Muscle layer of duodenum (tissue), 2 donors: Measurements from ENCODE around the gene MRPL41.
"Not testable (repeated sequence)": the region's sequence is repeated elsewhere in the genome, so short reads cannot be mapped to it uniquely, and the experiment has no call there.

ENCODE experiments used
- H3K27ac ChIP-seq: one replicate; pipeline ENCODE4 v1.7.0; 2013; ENCODE audit warnings: mild to moderate bottlenecking, low read length
- H3K27me3 ChIP-seq: one replicate; pipeline ENCODE4 v1.7.0; 2013; ENCODE audit warnings: low read depth, mild to moderate bottlenecking, control low read depth, low read length
- H3K36me3 ChIP-seq, 2 donors: one replicate each; pipeline ENCODE4 v1.7.0; 2013; ENCODE audit warnings: low read length in 2 of 2, control low read depth in 1 of 2, mild to moderate bottlenecking in 1 of 2; ENCODE audit not compliant: insufficient read depth in 2 of 2, control insufficient read depth in 1 of 2
- H3K4me1 ChIP-seq, 2 donors: one replicate each; pipeline ENCODE4 v1.7.0; 2013; ENCODE audit warnings: low read length in 2 of 2, mild to moderate bottlenecking in 2 of 2, control low read depth in 1 of 2, moderate library complexity in 1 of 2; ENCODE audit not compliant: insufficient read depth in 2 of 2, control insufficient read depth in 1 of 2
- H3K4me3 ChIP-seq, 2 donors: one replicate each; pipeline ENCODE4 v1.7.0; 2013; ENCODE audit warnings: low read length in 2 of 2, low read depth in 1 of 2, mild to moderate bottlenecking in 1 of 2
- H3K9me3 ChIP-seq, 2 donors: one replicate each; pipeline ENCODE4 v1.7.0; 2013; ENCODE audit warnings: low read length in 2 of 2, control low read depth in 1 of 2, mild to moderate bottlenecking in 1 of 2; ENCODE audit not compliant: control insufficient read depth in 1 of 2
- donor health status: healthy.

Gene MRPL41

DNA sequence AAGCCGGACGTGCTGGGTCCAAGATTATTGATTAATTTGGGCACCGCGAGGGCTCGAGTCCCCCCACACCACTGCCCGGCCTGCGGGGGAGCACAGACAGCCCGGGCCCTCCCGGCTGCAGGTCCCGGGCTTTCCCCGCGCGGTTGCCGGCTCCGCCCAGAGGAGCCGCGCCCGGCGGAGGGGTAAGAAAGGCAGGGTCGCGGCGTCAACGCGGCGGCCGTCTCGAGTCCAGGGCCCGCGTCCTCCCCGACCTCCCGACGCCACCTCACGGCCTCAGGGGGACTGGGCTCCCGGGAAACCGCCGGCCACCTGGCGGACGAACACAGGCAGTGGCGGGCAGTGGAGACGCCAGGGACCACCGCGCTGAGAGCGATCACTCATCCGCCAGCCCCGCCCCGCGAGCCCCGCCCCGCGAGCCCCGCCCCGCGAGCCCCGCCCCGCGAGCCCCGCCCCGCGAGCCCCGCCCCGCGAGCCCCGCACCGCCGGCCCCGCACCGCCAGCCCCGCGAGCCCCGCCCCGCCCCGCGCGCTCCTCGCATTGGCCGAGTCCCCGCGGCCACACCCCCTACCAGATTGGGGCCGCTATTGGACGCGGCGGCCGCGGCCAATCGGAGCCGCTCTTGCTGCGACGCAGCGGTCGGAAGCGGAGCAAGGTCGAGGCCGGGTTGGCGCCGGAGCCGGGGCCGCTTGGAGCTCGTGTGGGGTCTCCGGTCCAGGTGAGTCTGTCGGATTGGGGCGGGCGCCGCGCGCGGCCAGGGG lies at the start of gene MRPL41:
Gene MRPL41, plus strand, starts transcription at position 616 of the 758 bp plus-strand sequence. CDS start 203 bp downstream, outside the sequence.
- peaks cover 15 to 19% of the 10 kb centered on the region in 2 donors for H3K36me3 ChIP-seq
- H3K9me3 ChIP-seq = no peaks in the 10 kb centered on the region
- H3K4me3 ChIP-seq = peak within 1 kb of the TSS; percentile 70 to 95
- peak within 1 kb of the TSS; percentile 14 for H3K27ac ChIP-seq
- H3K27me3 ChIP-seq = no peaks in the 10 kb centered on the region
- peaks cover 5 to 27% of the 10 kb centered on the region in 2 donors for H3K4me1 ChIP-seq

DNA sequence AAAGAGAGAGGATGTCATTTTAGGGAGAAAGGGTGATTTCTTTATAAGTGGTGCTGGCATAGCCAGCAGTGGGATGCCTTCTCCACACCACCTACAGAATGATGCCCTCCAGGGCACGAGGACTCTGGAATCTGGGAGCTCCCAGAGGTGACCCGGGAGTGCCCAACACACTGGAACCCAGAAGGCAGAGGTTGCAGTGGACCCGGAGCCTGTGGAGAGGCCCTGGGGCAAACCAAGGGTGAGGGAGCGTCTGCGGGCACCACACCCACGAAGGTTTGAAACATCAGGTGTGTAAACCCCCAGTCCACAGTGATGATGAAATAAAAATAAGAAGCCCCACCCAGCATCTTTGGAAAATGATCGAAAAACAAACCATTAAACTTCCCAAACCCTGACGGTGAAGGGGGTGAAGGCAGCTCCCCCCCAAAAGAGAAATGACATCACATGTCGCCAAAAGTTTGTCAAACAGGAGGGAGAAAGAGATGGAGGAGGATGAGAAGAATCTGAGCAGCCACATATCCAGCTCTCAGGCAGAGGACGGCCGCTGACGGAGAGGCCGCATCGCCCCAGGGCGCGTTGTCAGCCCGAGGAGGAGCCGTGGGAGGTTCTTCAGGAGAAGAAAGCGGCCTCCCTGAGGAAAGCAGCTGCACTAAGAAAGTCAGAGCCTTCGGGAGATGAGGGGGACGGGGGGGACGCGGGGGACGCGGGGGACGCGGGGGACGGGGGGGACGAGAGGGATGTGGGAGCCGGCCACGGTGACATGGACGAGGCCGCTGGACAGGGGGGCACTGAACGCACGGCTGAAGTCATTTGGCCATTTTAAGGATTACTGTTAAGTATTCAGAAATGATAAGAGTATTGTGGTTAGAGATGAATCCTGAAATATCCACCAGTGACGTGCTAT lies 49.4 kb upstream of the MRPL41 start:
- no peak overlapping the region for H3K27ac ChIP-seq
- H3K4me1 ChIP-seq = no peaks in the 10 kb centered on the region
- H3K4me3 ChIP-seq = no peak overlapping the region
- no peaks in the 10 kb centered on the region for H3K27me3 ChIP-seq
- no peaks in the 10 kb centered on the region for H3K9me3 ChIP-seq
- no peaks in the 10 kb centered on the region for H3K36me3 ChIP-seq

DNA sequence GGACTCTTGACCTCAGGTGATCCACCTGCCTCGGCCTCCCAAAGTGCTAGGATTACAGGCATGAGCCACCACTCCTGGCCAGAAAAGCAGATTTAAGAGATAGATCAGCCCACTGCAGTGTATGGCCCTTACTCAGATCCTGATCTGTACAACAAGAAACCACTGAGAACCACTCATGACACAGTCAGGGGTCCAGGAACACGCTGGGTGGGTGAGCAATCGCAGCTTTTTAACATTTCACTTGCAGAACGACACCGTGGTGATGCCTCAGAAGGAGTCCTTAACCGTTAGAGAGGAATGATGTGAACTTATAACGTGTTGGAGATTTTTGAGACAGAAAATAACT lies 47.3 kb upstream of the MRPL41 start:
- Histone ChIP-seq H3K4me1 (no peaks in the 10 kb centered on the region), H3K9me3 (no peaks in the 10 kb centered on the region), H3K27ac (no peak overlapping the region), H3K27me3 (no peaks in the 10 kb centered on the region), H3K36me3 (no peaks in the 10 kb centered on the region), H3K4me3 (no peak overlapping the region)

DNA sequence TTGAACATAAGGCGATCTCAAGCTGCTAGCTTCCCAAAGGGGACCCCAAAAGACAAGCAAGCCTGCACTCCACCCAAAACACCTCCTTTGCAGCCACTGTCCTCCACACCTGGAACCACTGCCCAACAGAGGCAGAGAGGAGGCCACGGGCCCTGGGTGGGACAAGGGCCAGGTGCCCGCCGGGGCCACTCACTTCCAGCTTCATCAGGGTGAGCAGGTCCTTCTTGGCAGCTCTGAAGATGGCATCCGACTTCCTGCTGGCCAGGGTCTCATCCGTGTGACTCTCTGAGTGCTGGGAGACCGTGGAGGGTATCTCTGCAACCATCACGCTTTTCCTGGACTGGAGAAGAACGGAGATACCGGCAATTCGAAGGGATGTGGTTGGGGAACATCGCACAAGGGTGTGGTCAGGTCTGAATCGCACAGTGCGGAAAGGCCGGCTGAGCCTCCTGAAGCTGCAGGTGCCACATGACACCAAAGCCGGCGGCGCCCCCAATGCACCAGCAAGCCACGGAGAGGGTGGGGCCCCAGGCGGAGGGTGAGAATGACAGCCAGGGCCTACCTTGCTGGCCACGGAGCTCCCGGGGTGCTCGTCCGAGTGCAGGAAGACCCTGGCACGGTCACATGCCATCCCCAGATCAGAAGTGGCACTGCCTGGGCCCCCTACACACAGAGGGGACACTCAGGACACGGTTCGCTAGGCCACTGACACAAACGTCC lies 46.1 kb upstream of the MRPL41 start:
- Histone ChIP-seq H3K9me3 (no peaks in the 10 kb centered on the region), H3K4me1 (no peaks in the 10 kb centered on the region), H3K27ac (no peak overlapping the region), H3K27me3 (no peaks in the 10 kb centered on the region), H3K36me3 (no peaks in the 10 kb centered on the region), H3K4me3 (no peak overlapping the region)

DNA sequence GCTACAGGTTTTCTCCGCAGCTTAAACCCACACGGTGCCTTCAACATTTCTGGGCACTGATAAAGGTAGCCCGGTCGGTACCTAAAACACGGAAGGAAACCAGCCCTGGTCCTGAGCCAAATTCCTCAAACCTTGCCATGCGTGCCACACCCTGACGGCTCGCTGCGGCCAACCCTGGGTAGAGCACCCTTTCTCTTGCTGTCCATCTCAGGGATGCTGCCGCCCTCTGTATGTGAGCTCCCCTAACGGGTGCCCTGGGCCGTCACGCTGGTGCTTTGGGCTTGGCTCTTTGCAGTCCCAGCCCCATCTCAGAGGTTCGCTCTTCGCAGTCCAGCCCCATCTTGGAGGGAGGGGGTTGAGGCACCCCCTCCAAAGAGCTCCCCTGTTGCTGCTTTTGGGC lies 45.4 kb upstream of the MRPL41 start:
- H3K27ac ChIP-seq = no peak overlapping the region
- H3K4me1 ChIP-seq = no peaks in the 10 kb centered on the region
- no peaks in the 10 kb centered on the region for H3K36me3 ChIP-seq
- no peaks in the 10 kb centered on the region for H3K27me3 ChIP-seq
- H3K4me3 ChIP-seq = no peak overlapping the region
- H3K9me3 ChIP-seq = no peaks in the 10 kb centered on the region

DNA sequence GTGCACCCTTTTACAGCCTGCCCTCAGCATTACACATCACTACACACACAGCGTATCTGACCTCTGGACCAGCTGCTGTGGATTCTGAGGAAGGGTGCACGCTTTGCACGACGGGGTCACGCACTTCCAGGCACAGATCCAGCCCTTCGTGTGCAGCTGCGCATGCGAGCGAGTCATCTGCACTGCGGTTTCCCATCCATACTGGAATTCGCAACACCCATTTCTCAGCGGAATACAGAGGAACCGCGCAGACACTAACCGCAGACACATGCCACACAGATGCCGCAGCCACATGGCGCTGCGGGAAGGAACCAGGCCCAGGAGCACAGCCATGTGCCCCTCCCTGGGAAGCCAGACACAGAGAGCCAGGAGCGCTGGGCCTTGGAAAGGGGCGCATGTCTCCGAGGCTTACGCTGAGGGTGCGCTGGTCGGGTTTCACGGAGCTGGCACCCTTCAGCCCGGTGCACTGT lies 44.9 kb upstream of the MRPL41 start:
- no peaks in the 10 kb centered on the region for H3K36me3 ChIP-seq
- H3K27me3 ChIP-seq = no peaks in the 10 kb centered on the region
- no peaks in the 10 kb centered on the region for H3K4me1 ChIP-seq
- no peak overlapping the region for H3K27ac ChIP-seq
- H3K4me3 ChIP-seq = no peak overlapping the region
- H3K9me3 ChIP-seq = no peaks in the 10 kb centered on the region

DNA sequence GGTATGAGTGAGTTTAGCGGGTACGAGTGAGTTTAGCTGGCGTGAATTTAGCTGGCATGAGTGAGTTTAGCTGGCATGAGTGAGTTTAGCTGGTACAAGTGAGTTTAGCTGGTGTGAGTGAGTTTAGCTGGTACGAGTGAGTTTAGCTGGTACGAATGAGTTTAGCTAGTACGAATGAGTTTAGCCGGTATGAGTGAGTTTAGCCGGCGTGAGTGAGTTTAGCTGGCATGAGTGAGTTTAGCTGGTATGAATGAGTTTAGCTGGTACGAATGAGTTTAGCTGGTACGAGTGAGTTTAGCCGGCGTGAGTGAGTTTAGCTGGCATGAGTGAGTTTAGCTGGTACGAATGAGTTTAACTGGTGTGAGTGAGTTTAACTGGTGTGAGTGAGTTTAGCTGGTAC lies 42.5 kb upstream of the MRPL41 start:
- no peaks in the 10 kb centered on the region for H3K27me3 ChIP-seq
- H3K4me3 ChIP-seq = no peak overlapping the region
- H3K4me1 ChIP-seq = no peaks in the 10 kb centered on the region
- no peaks in the 10 kb centered on the region for H3K36me3 ChIP-seq
- no peaks in the 10 kb centered on the region for H3K9me3 ChIP-seq
- no peak overlapping the region for H3K27ac ChIP-seq

DNA sequence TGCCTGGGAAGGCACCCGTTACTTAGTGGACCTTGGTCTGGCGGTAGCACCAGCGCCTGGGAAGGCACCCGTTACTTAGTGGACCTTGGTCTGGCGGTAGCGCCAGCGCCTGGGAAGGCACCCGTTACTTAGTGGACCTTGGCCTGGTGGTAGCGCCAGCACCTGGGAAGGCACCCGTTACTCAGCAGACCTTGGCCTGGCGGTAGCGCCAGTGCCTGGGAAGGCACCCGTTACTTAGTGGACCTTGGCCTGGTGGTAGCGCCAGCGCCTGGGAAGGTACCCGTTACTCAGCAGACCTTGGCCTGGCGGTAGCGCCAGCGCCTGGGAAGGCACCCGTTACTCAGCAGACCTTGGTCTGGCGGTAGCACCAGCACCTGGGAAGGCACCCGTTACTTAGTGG lies 40.6 kb upstream of the MRPL41 start:
- H3K4me3 ChIP-seq, H3K4me1 ChIP-seq, H3K27ac ChIP-seq, H3K36me3 ChIP-seq, H3K9me3 ChIP-seq, H3K27me3 ChIP-seq: not testable (repeated sequence)

DNA sequence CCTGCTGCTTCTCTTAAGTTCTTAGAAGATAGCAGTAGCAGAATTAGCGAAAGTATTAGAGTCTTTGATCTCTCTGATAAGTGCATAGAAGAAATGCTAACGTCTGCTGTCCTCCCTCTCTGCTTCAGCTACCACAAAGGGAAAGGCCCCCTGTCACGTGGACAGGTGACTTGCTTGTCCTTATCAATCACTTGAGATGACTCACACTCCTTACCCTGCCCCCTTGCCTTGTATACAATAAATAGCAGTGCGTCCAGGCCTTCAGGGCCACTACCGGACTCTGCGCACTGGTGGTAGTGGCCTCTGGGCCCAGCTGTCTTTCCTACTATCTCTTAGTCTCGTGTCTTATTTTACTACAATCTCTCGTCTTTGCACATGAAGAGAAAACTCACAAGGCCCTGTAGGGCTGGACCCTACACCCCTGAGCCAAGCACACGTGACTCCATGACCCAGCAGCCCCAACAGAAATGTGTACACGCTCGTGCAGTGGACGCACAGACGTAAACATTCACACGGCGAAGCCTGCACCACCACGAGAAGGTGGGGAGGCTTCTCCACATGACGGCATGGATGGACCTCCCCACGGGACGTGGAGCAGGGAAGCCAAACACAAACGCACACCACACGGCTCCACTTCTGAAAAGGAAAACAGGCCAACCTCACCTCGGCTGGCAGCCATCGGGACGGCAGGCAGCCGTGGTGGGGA lies 39.8 kb upstream of the MRPL41 start:
- Histone ChIP-seq H3K4me1 (no peaks in the 10 kb centered on the region), H3K27ac (no peak overlapping the region), H3K36me3 (no peaks in the 10 kb centered on the region), H3K27me3 (no peaks in the 10 kb centered on the region), H3K9me3 (no peaks in the 10 kb centered on the region), H3K4me3 (no peak overlapping the region)

DNA sequence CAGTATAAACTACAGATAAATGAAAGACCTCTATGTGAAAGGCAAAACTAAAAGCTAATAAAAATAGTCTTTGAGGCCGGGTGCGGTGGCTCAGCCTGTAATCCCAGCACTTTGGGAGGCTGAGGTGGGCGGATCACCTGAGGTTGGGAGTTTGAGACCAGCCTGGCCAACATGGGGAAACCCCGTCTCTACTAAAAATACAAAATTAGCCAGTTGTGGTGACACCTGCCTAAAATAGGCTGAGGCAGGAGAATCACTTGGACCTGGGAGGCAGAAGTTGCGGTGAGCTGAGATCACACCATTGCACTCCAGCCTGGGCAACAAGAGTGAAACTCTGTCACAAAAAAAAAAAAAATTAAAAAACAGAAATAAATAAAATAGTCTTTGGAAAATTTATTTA lies 38.5 kb upstream of the MRPL41 start:
- not testable (repeated sequence) for H3K4me3 ChIP-seq, H3K36me3 ChIP-seq, H3K4me1 ChIP-seq, H3K27ac ChIP-seq, H3K27me3 ChIP-seq, H3K9me3 ChIP-seq
